ENCODE data around the gene FAM98B.

FAM98B gene

DNA sequence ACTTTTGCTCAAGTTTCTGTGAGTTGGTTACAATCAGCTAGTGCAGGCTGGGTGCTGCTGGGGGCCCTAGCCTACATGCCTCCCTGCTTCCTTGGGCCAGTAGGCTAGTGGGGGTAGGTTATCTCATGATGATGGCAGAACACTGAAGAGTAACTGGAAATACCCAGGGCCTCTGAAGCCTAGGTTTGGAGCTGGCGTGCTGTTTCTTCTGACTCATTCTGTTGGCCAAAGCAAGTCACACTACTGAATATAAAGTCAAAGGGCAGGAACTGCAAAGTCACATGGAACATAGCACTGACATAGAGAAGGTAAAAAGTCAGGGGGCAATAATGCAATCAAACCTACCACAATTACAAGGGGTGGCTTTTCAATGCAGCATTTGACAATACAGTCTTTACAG lies 76.2 kb downstream of the FAM98B start:
- ATAC-seq, result no peak
- TF ChIP-seq TOX (CRISPR knock-in tag; IDR thresholded peaks at IDR 0.05; ENCODE audit: borderline replicate concordance), result no peak
- TF ChIP-seq ZNF70 (CRISPR knock-in tag; IDR thresholded peaks at IDR 0.05), result no peak
- TF ChIP-seq ZFP30 (CRISPR knock-in tag; IDR thresholded peaks at IDR 0.05), result no peak
- no peak for TF ChIP-seq BACH2 (CRISPR knock-in tag; IDR thresholded peaks at IDR 0.05; ENCODE audit: borderline replicate concordance)
- TF ChIP-seq CSDC2 (CRISPR knock-in tag; IDR thresholded peaks at IDR 0.05), result no peak
- no peak for TF ChIP-seq PPARA (CRISPR knock-in tag; IDR thresholded peaks at IDR 0.05; ENCODE audit: borderline replicate concordance)
- no peak for TF ChIP-seq ARNTL (CRISPR knock-in tag; IDR thresholded peaks at IDR 0.05; ENCODE audit: borderline replicate concordance, low read depth)
- no peak for TF ChIP-seq SNAI2 (CRISPR knock-in tag; IDR thresholded peaks at IDR 0.05)
- TF ChIP-seq ZNF8 (CRISPR knock-in tag; IDR thresholded peaks at IDR 0.05), result no peak
- TF ChIP-seq ZNF565 (CRISPR knock-in tag; conservative IDR thresholded peaks at IDR 0.05; ENCODE audit: low read depth), result no peak
- TF ChIP-seq, protein P1, sequence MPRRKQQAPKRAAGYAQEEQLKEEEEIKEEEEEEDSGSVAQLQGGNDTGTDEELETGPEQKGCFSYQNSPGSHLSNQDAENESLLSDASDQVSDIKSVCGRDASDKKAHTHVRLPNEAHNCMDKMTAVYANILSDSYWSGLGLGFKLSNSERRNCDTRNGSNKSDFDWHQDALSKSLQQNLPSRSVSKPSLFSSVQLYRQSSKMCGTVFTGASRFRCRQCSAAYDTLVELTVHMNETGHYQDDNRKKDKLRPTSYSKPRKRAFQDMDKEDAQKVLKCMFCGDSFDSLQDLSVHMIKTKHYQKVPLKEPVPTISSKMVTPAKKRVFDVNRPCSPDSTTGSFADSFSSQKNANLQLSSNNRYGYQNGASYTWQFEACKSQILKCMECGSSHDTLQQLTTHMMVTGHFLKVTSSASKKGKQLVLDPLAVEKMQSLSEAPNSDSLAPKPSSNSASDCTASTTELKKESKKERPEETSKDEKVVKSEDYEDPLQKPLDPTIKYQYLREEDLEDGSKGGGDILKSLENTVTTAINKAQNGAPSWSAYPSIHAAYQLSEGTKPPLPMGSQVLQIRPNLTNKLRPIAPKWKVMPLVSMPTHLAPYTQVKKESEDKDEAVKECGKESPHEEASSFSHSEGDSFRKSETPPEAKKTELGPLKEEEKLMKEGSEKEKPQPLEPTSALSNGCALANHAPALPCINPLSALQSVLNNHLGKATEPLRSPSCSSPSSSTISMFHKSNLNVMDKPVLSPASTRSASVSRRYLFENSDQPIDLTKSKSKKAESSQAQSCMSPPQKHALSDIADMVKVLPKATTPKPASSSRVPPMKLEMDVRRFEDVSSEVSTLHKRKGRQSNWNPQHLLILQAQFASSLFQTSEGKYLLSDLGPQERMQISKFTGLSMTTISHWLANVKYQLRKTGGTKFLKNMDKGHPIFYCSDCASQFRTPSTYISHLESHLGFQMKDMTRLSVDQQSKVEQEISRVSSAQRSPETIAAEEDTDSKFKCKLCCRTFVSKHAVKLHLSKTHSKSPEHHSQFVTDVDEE (CRISPR knock-in tag; IDR thresholded peaks at IDR 0.05), result no peak
- no peak for TF ChIP-seq GLIS3 (CRISPR knock-in tag; IDR thresholded peaks at IDR 0.05)

DNA sequence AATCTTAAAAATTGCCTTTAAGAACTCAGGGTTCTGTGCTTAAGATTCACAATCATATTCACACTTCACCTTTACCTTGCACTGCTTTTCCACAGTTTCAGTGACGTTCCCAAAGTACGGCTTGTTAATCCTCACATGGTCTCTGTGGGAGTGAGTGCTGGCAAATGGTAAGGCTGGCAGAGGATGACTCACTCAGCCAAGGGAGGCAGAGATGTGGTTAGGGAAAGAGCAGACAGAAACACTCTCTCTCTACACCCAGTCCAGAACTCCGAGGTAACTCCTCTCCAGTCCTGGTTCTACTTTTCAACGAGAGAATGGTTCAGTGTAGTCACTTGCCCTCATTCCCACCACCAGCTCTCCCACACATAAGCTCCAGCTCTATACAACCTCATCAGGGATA lies 77.6 kb downstream of the FAM98B start:
- peak; percentile 93 for ATAC-seq
- TF ChIP-seq, protein P2, sequence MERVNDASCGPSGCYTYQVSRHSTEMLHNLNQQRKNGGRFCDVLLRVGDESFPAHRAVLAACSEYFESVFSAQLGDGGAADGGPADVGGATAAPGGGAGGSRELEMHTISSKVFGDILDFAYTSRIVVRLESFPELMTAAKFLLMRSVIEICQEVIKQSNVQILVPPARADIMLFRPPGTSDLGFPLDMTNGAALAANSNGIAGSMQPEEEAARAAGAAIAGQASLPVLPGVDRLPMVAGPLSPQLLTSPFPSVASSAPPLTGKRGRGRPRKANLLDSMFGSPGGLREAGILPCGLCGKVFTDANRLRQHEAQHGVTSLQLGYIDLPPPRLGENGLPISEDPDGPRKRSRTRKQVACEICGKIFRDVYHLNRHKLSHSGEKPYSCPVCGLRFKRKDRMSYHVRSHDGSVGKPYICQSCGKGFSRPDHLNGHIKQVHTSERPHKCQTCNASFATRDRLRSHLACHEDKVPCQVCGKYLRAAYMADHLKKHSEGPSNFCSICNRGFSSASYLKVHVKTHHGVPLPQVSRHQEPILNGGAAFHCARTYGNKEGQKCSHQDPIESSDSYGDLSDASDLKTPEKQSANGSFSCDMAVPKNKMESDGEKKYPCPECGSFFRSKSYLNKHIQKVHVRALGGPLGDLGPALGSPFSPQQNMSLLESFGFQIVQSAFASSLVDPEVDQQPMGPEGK (CRISPR knock-in tag; IDR thresholded peaks at IDR 0.05; ENCODE audit: borderline replicate concordance), result no peak
- TF ChIP-seq, protein P3, sequence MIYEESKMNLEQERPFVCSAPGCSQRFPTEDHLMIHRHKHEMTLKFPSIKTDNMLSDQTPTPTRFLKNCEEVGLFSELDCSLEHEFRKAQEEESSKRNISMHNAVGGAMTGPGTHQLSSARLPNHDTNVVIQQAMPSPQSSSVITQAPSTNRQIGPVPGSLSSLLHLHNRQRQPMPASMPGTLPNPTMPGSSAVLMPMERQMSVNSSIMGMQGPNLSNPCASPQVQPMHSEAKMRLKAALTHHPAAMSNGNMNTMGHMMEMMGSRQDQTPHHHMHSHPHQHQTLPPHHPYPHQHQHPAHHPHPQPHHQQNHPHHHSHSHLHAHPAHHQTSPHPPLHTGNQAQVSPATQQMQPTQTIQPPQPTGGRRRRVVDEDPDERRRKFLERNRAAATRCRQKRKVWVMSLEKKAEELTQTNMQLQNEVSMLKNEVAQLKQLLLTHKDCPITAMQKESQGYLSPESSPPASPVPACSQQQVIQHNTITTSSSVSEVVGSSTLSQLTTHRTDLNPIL (CRISPR knock-in tag; IDR thresholded peaks at IDR 0.05; ENCODE audit: low read depth), result no peak
- TF ChIP-seq TCF4 (CRISPR knock-in tag; IDR thresholded peaks at IDR 0.05; ENCODE audit: borderline replicate concordance) (no peak), ZC3H10 (CRISPR knock-in tag; IDR thresholded peaks at IDR 0.05) (no peak), ZFP30 (CRISPR knock-in tag; IDR thresholded peaks at IDR 0.05) (no peak), OSR1 (CRISPR knock-in tag; IDR thresholded peaks at IDR 0.05) (no peak), ZNF8 (CRISPR knock-in tag; IDR thresholded peaks at IDR 0.05) (no peak), POU6F1 (CRISPR knock-in tag; IDR thresholded peaks at IDR 0.05; ENCODE audit: borderline replicate concordance, low read depth) (no peak), ARNTL (CRISPR knock-in tag; IDR thresholded peaks at IDR 0.05; ENCODE audit: borderline replicate concordance, low read depth) (no peak), SNAI2 (CRISPR knock-in tag; IDR thresholded peaks at IDR 0.05) (no peak), BACH2 (CRISPR knock-in tag; IDR thresholded peaks at IDR 0.05; ENCODE audit: borderline replicate concordance) (no peak), CSRNP3 (CRISPR knock-in tag; IDR thresholded peaks at IDR 0.05) (no peak), CSDC2 (CRISPR knock-in tag; IDR thresholded peaks at IDR 0.05) (no peak), ZFP3 (CRISPR knock-in tag; IDR thresholded peaks at IDR 0.05) (no peak), ZNF70 (CRISPR knock-in tag; IDR thresholded peaks at IDR 0.05) (no peak), RARB (CRISPR knock-in tag; IDR thresholded peaks at IDR 0.05) (no peak), PPARA (CRISPR knock-in tag; IDR thresholded peaks at IDR 0.05; ENCODE audit: borderline replicate concordance) (no peak), ESRRG (CRISPR knock-in tag; IDR thresholded peaks at IDR 0.05) (no peak)
- TF ChIP-seq, protein P1 (CRISPR knock-in tag; IDR thresholded peaks at IDR 0.05), result no peak
